Calu3 (cell line): Measurements from ENCODE around the gene FAM174B. TPM values are rescaled to one million over a fixed set of nuclear protein-coding genes. Genes with fewer than 3 reads are reported as not detected.

Experiments
- BruUV-seq: library from RNA; stranded (reverse); fragments of 400-500 nt; replicated peaks from 2 replicates; lab custom pipeline; 2021; lab: Mats Ljungman, UMichigan
- CTCF ChIA-PET: fragments of 300-600 bp; sonication (Branson Sonifier 250); formaldehyde crosslinking; loops from one replicate; lab custom pipeline; 2022; ENCODE audit warnings: antibody characterized with exemption; lab: Charles Lee
- DNase-seq: peaks from one replicate; pipeline ENCODE4 v3.0.0; 2022
- H3K27ac Mint-ChIP-seq: one replicate; pipeline ENCODE4 v1.8.0; 2022; ENCODE audit warnings: mixed read lengths; ENCODE audit not compliant: unreplicated experiment
- H3K27me3 Mint-ChIP-seq: one replicate; pipeline ENCODE4 v1.8.0; 2022; ENCODE audit warnings: mixed read lengths; ENCODE audit not compliant: unreplicated experiment
- H3K36me3 Mint-ChIP-seq: one replicate; pipeline ENCODE4 v1.8.0; 2022; ENCODE audit warnings: mild to moderate bottlenecking, moderate library complexity, mixed read lengths; ENCODE audit not compliant: insufficient read depth, unreplicated experiment
- H3K4me1 Mint-ChIP-seq: one replicate; pipeline ENCODE4 v1.8.0; 2022; ENCODE audit warnings: mild to moderate bottlenecking, low read depth, mixed read lengths; ENCODE audit not compliant: unreplicated experiment
- H3K4me3 Mint-ChIP-seq: one replicate; pipeline ENCODE4 v1.8.0; 2022; ENCODE audit warnings: mild to moderate bottlenecking, low read depth, moderate library complexity, mixed read lengths; ENCODE audit not compliant: unreplicated experiment
- H3K9me3 Mint-ChIP-seq: one replicate; pipeline ENCODE4 v1.8.0; 2022; ENCODE audit warnings: low read depth, mixed read lengths; ENCODE audit not compliant: unreplicated experiment
- intact Hi-C: fragments of 100-400 bp; cut with micrococcal nuclease; formaldehyde crosslinking; loops from one replicate; pipeline ENCODE4 v1.10.0; 2022; ENCODE audit not compliant: unreplicated experiment
- total RNA-seq: library from RNA; stranded (reverse); gene quantifications from 2 replicates; pipeline ENCODE4 v1.2.3, GENCODE V29; 2022
- TF ChIP-seq, protein P1 (sequence below): fragments of 200-600 bp; IDR thresholded peaks from one replicate; pipeline ENCODE4 v1.8.0; 2022; ENCODE audit warnings: antibody characterized with exemption; ENCODE audit not compliant: unreplicated experiment

The FAM174B gene
- total RNA-seq, 1 experiment from 2014 or later: 12.4 TPM

DNA sequence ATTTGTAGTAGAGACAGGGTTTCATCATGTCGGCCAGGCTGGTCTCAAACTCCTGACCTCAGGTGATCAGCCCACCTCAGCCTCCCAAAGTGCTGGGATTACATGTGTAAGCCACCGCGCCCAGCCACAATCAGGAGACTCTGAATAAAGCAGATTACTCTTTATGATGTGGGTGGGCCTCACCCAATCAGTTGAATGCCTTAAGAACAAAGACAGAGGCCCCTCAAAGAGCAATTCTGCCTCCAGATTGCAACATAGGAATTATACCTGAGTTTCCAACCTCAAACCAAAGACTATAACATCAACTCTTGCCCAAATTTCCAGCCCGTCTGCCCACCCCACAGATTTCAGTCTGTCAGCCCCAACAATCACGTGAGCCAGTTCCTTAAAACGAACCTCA lies 18.8 kb upstream of the FAM174B start:
- Mint-ChIP-seq H3K4me1 (no peaks in the 10 kb centered on the region), H3K4me3 (no peak overlapping the region), H3K9me3 (no peaks in the 10 kb centered on the region), H3K36me3 (no peaks in the 10 kb centered on the region), H3K27me3 (peaks cover 73% of the 10 kb centered on the region), H3K27ac (no peak overlapping the region)
- DNase-seq: no peak
- CTCF ChIA-PET: no interaction called here
- BruUV-seq: no TSS peak
- TF ChIP-seq, protein P1, sequence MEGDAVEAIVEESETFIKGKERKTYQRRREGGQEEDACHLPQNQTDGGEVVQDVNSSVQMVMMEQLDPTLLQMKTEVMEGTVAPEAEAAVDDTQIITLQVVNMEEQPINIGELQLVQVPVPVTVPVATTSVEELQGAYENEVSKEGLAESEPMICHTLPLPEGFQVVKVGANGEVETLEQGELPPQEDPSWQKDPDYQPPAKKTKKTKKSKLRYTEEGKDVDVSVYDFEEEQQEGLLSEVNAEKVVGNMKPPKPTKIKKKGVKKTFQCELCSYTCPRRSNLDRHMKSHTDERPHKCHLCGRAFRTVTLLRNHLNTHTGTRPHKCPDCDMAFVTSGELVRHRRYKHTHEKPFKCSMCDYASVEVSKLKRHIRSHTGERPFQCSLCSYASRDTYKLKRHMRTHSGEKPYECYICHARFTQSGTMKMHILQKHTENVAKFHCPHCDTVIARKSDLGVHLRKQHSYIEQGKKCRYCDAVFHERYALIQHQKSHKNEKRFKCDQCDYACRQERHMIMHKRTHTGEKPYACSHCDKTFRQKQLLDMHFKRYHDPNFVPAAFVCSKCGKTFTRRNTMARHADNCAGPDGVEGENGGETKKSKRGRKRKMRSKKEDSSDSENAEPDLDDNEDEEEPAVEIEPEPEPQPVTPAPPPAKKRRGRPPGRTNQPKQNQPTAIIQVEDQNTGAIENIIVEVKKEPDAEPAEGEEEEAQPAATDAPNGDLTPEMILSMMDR: no peak
- intact Hi-C loops: no loop called here

DNA sequence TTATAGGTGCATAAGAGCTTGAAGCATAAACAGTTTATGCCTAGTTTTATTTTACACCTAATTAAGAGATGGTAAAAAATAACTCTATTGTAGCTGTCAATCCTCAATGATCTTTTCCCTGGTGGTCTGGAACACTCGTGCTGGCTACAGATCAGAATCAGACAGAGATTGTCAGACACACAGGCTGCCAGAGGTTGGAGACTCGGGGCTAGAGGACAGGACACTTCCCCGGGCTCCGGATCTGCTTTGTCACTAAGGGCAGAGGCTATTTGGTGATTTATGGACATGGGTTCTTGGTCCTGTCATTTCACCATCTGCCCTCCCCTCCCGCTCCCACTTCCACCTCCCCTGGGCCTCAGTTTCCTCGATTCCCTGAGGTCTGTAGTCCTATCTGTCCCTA lies 16.5 kb upstream of the FAM174B start:
- no peak overlapping the region for H3K4me3 Mint-ChIP-seq
- peaks cover 9% of the 10 kb centered on the region for H3K4me1 Mint-ChIP-seq
- no peak for DNase-seq
- TF ChIP-seq, protein P1: no peak
- CTCF ChIA-PET: no interaction called here
- H3K36me3 Mint-ChIP-seq: no peaks in the 10 kb centered on the region
- no TSS peak for BruUV-seq
- no peak overlapping the region for H3K27ac Mint-ChIP-seq
- no peaks in the 10 kb centered on the region for H3K9me3 Mint-ChIP-seq
- H3K27me3 Mint-ChIP-seq: peaks cover 73% of the 10 kb centered on the region
- intact Hi-C loops: no loop called here

DNA sequence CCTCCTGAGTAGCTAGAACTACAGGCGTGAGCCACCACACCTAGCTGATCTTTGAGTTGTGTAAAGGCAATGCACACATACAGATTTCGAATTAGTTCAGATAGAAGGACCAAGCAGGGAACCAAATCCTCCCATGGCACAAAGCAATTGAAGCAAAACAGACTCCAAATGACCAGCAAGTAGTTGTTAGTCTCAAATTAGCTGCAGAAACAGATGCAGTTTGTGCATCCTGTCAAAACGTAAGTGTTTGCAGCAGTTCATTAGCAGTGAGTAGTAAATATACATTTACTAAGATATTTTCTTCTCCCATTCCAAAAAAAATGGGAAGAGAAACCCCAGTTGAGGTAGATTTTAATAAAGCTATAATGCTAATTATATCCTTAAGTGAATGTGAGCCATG lies 15.8 kb upstream of the FAM174B start:
- peaks cover 75% of the 10 kb centered on the region for H3K27me3 Mint-ChIP-seq
- CTCF ChIA-PET: no interaction called here

GRCh38 chr15:92670621-92671020 lies 15.0 kb upstream of the FAM174B start:
- Mint-ChIP-seq H3K27me3 (peaks cover 75% of the 10 kb centered on the region), H3K36me3 (no peaks in the 10 kb centered on the region), H3K9me3 (no peaks in the 10 kb centered on the region), H3K4me3 (no peak overlapping the region), H3K27ac (no peak overlapping the region), H3K4me1 (peaks cover 9% of the 10 kb centered on the region)
- CTCF ChIA-PET: no interaction called here
- no TSS peak for BruUV-seq
- TF ChIP-seq, protein P1: no peak
- DNase-seq: no peak
- intact Hi-C loops: loop anchor here (1.0 kb wide), 1 partner anchor 60 kb away; no protein-coding TSS in a partner anchor

More for the DNA sequence above, 15.8 kb upstream of the FAM174B start:
- TF ChIP-seq, protein P1: no peak
- intact Hi-C loops: no loop called here
- Mint-ChIP-seq H3K27ac (no peak overlapping the region), H3K4me3 (no peak overlapping the region), H3K36me3 (no peaks in the 10 kb centered on the region), H3K9me3 (no peaks in the 10 kb centered on the region), H3K4me1 (peaks cover 9% of the 10 kb centered on the region)
- no TSS peak for BruUV-seq
- no peak for DNase-seq
